ENCODE measurements around the gene HFE. TPM values are rescaled to one million over a fixed set of nuclear protein-coding genes. Genes with fewer than 3 reads are reported as not detected.

The HFE gene
- total and polyA plus RNA-seq, 2 of the 13 experiments (the other 11 are each of a cell fraction or from before 2014, with no cell fraction given), result 3.7 to 6.3 TPM

DNA sequence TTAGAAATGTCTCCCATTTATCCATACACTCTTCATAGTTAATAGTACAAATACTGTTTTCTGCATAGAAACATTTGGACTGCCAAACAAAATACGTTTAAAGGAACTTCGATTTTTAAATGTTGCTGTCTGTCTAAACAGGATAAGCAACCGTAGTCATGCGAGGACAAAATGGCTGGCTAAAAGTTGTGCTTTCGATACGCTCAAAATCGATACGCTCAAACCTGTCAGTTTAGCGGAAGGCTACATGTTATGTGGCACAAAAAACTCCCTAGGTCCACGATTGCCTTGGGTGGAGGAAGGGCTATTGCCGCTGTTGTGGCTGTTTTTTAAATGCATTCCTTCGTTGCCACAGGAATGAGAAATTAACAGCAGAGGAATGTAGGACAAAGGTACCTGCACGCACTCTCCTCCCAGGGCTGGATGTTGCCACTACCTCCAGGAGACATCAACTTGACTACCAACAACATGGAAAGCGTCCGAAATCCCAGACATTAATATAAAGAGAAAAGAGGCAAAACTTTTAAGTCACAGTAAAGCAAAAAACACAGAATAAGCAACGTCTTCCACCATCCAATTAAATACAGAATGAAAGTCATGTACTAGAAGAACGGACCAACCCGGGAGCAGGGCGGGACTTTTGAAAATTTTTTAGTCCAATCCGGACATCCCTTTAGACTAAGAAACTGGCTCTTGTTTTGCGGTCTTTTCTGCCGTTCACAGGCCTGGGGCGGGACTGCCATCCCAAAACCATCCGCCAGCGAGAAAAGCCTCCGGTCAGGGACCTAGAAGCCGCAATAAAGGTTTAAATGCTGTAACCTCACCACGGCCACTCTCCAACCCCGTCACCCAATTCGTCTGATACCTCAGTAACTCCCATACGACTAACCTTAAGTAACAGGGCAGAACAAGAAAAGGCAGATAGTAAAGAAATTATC lies 32.2 kb upstream of the HFE start (continued):
- no peak; the same call in 1 of the 2 replicates for TF ChIP-seq ZNF318 (CRISPR knock-in tag; IDR thresholded peaks at IDR 0.05)
- TF ChIP-seq SUZ12 (IDR thresholded peaks at IDR 0.05; ENCODE audit: low read depth, low read length), result no peak
- 0 out of 2 replicates have a peak, but pooled peaks have one; percentile 1 for TF ChIP-seq ZNF280D (CRISPR knock-in tag; IDR thresholded peaks at IDR 0.05)
- TF ChIP-seq, protein P1, sequence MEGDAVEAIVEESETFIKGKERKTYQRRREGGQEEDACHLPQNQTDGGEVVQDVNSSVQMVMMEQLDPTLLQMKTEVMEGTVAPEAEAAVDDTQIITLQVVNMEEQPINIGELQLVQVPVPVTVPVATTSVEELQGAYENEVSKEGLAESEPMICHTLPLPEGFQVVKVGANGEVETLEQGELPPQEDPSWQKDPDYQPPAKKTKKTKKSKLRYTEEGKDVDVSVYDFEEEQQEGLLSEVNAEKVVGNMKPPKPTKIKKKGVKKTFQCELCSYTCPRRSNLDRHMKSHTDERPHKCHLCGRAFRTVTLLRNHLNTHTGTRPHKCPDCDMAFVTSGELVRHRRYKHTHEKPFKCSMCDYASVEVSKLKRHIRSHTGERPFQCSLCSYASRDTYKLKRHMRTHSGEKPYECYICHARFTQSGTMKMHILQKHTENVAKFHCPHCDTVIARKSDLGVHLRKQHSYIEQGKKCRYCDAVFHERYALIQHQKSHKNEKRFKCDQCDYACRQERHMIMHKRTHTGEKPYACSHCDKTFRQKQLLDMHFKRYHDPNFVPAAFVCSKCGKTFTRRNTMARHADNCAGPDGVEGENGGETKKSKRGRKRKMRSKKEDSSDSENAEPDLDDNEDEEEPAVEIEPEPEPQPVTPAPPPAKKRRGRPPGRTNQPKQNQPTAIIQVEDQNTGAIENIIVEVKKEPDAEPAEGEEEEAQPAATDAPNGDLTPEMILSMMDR (CRISPR knock-in tag; IDR thresholded peaks at IDR 0.05), result peak; percentile 32; the same call in 1 of the 2 replicates
- no peak for TF ChIP-seq NFATC3 (CRISPR knock-in tag; IDR thresholded peaks at IDR 0.05)
- peak; percentile 80; the same call in 1 of the 2 replicates for TF ChIP-seq MXD4 (CRISPR knock-in tag; IDR thresholded peaks at IDR 0.05)
